Measurements from ENCODE around the gene MCL1. TPM values are rescaled to one million over a fixed set of nuclear protein-coding genes. Genes with fewer than 3 reads are reported as not detected.
"Not testable (repeated sequence)": the region's sequence is repeated elsewhere in the genome, so short reads cannot be mapped to it uniquely, and the experiment has no call there.

MCL1 gene
- total and polyA plus RNA-seq, 2 donors (not counting 1 experiment from before 2014, with no cell fraction given) = 219 to 266 TPM

DNA sequence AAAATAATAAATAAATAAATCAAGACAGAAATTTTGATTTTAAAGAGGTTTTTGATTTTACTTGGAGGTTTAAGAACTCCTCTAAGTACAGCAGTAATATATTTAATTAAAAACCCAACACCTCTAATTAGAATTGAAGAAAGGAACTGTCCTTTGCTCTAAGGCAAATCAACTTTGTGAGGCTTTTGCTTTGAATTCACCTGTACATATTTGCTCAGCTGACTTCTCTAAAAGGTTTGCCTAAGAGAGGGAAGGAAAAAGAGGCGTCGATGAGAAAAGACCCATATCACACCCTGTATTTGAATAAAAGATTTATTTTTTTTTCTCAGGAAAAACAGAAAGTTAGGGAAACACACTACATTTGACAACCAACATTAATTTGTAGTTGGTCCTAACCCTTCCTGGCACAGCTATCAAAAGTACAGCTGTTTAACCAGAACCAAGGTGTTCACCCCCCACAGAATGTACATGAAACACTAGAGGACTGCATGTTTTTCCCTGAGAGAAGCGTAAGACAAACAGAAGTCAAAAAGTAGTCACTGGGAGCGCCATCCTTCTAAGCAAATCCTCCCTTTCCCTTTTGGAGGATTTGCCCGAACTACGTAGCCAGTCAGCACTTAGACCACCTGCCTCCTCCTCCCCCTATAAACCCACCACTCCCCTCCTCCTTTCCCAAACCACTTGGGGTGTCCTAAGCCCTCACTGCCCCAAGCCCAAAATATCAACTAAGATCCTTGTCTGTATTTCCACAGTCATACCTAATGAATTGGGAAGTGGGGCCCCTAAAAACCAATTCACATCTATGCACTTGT is 4.9 kb downstream of the MCL1 start:
- ChIA-PET CTCF (interaction anchor here (0.6 to 19.2 kb wide), 3 partner anchors 13 to 47 kb away, joined by 3 to 497 read pairs (median 157); no protein-coding TSS in a partner anchor), POLR2A (interaction anchor here (0.9 to 11.2 kb wide), 2 partner anchors 10 to 41 kb away, joined by 4 to 371 read pairs; no protein-coding TSS in a partner anchor)
- WGBS (ENCODE audit: insufficient coverage) = 63% methylated on average over 4 of the region's 6 CpGs
- intact Hi-C loops (cut with micrococcal nuclease) = loop anchor here (1.0 kb wide), 1 partner anchor 37 kb away; no protein-coding TSS in a partner anchor
- H3K4me1 ChIP-seq (ENCODE audit: control insufficient read depth in 2 of 2, insufficient read depth in 2 of 2, low read length in 2 of 2) = peaks cover 67 to 72% of the 10 kb centered on the region in 2 donors
- no peaks in the 10 kb centered on the region for H3K9me3 ChIP-seq (ENCODE audit: control extremely low read depth in 1 of 3, control insufficient read depth in 2 of 3, insufficient read depth in 1 of 3, low read length in 2 of 3)
- no peaks in the 10 kb centered on the region for H3K27me3 Mint-ChIP-seq
- peak; percentile 20 for DNase-seq
- TF ChIP-seq, protein P1, sequence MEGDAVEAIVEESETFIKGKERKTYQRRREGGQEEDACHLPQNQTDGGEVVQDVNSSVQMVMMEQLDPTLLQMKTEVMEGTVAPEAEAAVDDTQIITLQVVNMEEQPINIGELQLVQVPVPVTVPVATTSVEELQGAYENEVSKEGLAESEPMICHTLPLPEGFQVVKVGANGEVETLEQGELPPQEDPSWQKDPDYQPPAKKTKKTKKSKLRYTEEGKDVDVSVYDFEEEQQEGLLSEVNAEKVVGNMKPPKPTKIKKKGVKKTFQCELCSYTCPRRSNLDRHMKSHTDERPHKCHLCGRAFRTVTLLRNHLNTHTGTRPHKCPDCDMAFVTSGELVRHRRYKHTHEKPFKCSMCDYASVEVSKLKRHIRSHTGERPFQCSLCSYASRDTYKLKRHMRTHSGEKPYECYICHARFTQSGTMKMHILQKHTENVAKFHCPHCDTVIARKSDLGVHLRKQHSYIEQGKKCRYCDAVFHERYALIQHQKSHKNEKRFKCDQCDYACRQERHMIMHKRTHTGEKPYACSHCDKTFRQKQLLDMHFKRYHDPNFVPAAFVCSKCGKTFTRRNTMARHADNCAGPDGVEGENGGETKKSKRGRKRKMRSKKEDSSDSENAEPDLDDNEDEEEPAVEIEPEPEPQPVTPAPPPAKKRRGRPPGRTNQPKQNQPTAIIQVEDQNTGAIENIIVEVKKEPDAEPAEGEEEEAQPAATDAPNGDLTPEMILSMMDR (IDR thresholded peaks at IDR 0.05) = no peak
- no peak for TF ChIP-seq EZH2 (IDR thresholded peaks at IDR 0.05; ENCODE audit: borderline replicate concordance, insufficient read depth, low read depth, low read length, poor library complexity, severe bottlenecking)
- H3K27ac Mint-ChIP-seq = peak overlapping the region; percentile 83
- H3K79me2 ChIP-seq (ENCODE audit: control insufficient read depth, insufficient read depth, low read length) = peaks cover 93% of the 10 kb centered on the region
- ATAC-seq (ENCODE audit: low read depth) = no peak
- H3K4me1 Mint-ChIP-seq = peaks cover 67% of the 10 kb centered on the region
- peak overlapping the region; percentile 94 for H3K9ac ChIP-seq (ENCODE audit: low read length)
- peak overlapping the region; percentile 99 for H3K4me3 Mint-ChIP-seq
- peak overlapping the region; percentile 76 to 100 (median 98) for H3K4me3 ChIP-seq (ENCODE audit: control extremely low read depth in 1 of 5, extremely low read depth in 1 of 5, insufficient read depth in 1 of 5, low read depth in 2 of 5, low read length in 4 of 5)
- peak overlapping the region; percentile 29 to 97 for H3K27ac ChIP-seq (ENCODE audit: low read length in 2 of 2)
- H3K4me2 ChIP-seq (replicated peaks; ENCODE audit: low read depth, low read length, poor library complexity, severe bottlenecking) = peak overlapping the region; percentile 86
- no peaks in the 10 kb centered on the region for H3K27me3 ChIP-seq (replicated peaks in 1 of 4; ENCODE audit: control extremely low read depth in 1 of 4, control insufficient read depth in 3 of 4, insufficient read depth in 4 of 4, low read length in 3 of 4)
- H2AFZ ChIP-seq (ENCODE audit: insufficient read depth, low read depth, low read length, poor library complexity, severe bottlenecking) = no peak overlapping the region
- H4K20me1 ChIP-seq (ENCODE audit: control insufficient read depth, insufficient read depth, low read length, poor library complexity, severe bottlenecking) = peaks cover 69% of the 10 kb centered on the region
- H3K36me3 ChIP-seq (replicated peaks in 1 of 2; ENCODE audit: control extremely low read depth in 1 of 2, control insufficient read depth in 1 of 2, extremely low read depth in 1 of 2, insufficient read depth in 2 of 2, low read length in 1 of 2) = peaks cover 1 to 78% of the 10 kb centered on the region in 2 experiments
- no peaks in the 10 kb centered on the region for H3K9me3 Mint-ChIP-seq (ENCODE audit: insufficient read depth)

DNA sequence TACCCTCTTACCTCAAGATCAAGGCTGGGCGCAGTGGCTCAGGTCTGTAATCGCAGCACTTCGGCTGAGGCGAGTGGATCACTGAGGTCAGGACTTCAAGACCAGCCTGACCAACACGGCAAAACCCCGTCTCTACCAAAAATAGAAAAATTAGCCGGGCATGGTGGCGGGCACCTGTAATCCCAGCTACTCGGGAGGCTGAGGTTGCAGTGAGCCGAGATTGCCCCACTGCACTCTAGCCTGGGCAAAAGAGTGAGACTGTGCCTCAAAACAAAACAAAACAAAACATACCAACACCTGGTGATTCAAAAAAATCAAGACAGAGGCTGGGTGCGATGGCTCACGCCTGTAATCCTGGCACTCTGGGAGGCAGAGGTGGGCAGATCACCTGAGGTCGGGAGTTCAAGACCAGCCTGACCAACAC is 5.8 kb downstream of the MCL1 start:
- ATAC-seq (ENCODE audit: low read depth); H3K27me3 ChIP-seq (replicated peaks in 1 of 4; ENCODE audit: control extremely low read depth in 1 of 4, control insufficient read depth in 3 of 4, insufficient read depth in 4 of 4, low read length in 3 of 4); H3K27me3 Mint-ChIP-seq; H3K9me3 ChIP-seq (ENCODE audit: control extremely low read depth in 1 of 3, control insufficient read depth in 2 of 3, insufficient read depth in 1 of 3, low read length in 2 of 3); DNase-seq; H3K9me3 Mint-ChIP-seq (ENCODE audit: insufficient read depth); H2AFZ ChIP-seq (ENCODE audit: insufficient read depth, low read depth, low read length, poor library complexity, severe bottlenecking): not testable (repeated sequence)
- peak overlapping the region; percentile 86 for H3K4me2 ChIP-seq (replicated peaks; ENCODE audit: low read depth, low read length, poor library complexity, severe bottlenecking)
- 58% methylated on average over 12 of the region's 13 CpGs for WGBS (ENCODE audit: insufficient coverage)
- peaks cover 93% of the 10 kb centered on the region for H3K79me2 ChIP-seq (ENCODE audit: control insufficient read depth, insufficient read depth, low read length)
- peak overlapping the region; percentile 50 for H3K9ac ChIP-seq (ENCODE audit: low read length)
- peaks cover 75 to 80% of the 10 kb centered on the region in 2 donors for H3K4me1 ChIP-seq (ENCODE audit: control insufficient read depth in 2 of 2, insufficient read depth in 2 of 2, low read length in 2 of 2)
- ChIA-PET CTCF (interaction anchor here (0.6 to 19.2 kb wide), 3 partner anchors 12 to 47 kb away, joined by 3 to 497 read pairs (median 157); no protein-coding TSS in a partner anchor), POLR2A (interaction anchor here (11.2 kb wide), 1 partner anchor 9 kb away, joined by 371 read pairs; no protein-coding TSS in a partner anchor)
- Mint-ChIP-seq H3K4me1 (peaks cover 74% of the 10 kb centered on the region), H3K27ac (peak overlapping the region; percentile 79), H3K4me3 (peak overlapping the region; percentile 74)
- intact Hi-C loops (cut with micrococcal nuclease) = loop anchor here (1.0 kb wide), 1 partner anchor 10 kb away; no protein-coding TSS in a partner anchor
- H3K4me3 ChIP-seq (ENCODE audit: control extremely low read depth in 1 of 5, extremely low read depth in 1 of 5, insufficient read depth in 1 of 5, low read depth in 2 of 5, low read length in 4 of 5) = peak overlapping the region in 4 of 5 experiments; percentile 12 to 51 (median 27)
- H3K36me3 ChIP-seq (replicated peaks in 1 of 2; ENCODE audit: control extremely low read depth in 1 of 2, control insufficient read depth in 1 of 2, extremely low read depth in 1 of 2, insufficient read depth in 2 of 2, low read length in 1 of 2) = peaks cover 1 to 76% of the 10 kb centered on the region in 2 experiments
- peak overlapping the region; percentile 66 to 99 for H3K27ac ChIP-seq (ENCODE audit: low read length in 2 of 2)
- peaks cover 62% of the 10 kb centered on the region for H4K20me1 ChIP-seq (ENCODE audit: control insufficient read depth, insufficient read depth, low read length, poor library complexity, severe bottlenecking)
